ENCODE measurements around the gene HEXD.

HEXD gene

GRCh38 chr17:82457073-82457928 lies 39.2 kb downstream of the HEXD start:
- Histone ChIP-seq H3K4me3 (ENCODE audit: low read depth, low read length) (peak overlapping the region; percentile 92), H3K4me1 (ENCODE audit: control insufficient read depth, insufficient read depth, low read length) (peaks cover 5% of the 10 kb centered on the region), H3K36me3 (ENCODE audit: control insufficient read depth in 2 of 2, insufficient read depth in 1 of 2, low read length in 2 of 2) (peaks cover 15 to 25% of the 10 kb centered on the region in 2 experiments), H3K27ac (ENCODE audit: extremely low read depth, low read depth, low read length) (peak overlapping the region; percentile 95), H3K9me3 (ENCODE audit: control insufficient read depth, insufficient read depth, low read depth, low read length) (no peaks in the 10 kb centered on the region)
- ChIA-PET POLR2A (interaction anchor here (0.5 to 1.5 kb wide), 7 partner anchors 11 to 701 kb away, joined by 3 to 5 read pairs (median 4); partner anchors contain the start of gene FOXK2), CTCF (interaction anchor here (0.5 to 1.2 kb wide), 5 partner anchors 33 to 749 kb away, joined by 3 to 5 read pairs (median 3); no protein-coding TSS in a partner anchor)
- peak; percentile 35; the same call in 1 of the 2 replicates for TF ChIP-seq SCRT2 (tag by site-specific recombination; IDR thresholded peaks at IDR 0.05)
- no peak for TF ChIP-seq ZNF449 (tag by site-specific recombination; IDR thresholded peaks at IDR 0.05)

DNA sequence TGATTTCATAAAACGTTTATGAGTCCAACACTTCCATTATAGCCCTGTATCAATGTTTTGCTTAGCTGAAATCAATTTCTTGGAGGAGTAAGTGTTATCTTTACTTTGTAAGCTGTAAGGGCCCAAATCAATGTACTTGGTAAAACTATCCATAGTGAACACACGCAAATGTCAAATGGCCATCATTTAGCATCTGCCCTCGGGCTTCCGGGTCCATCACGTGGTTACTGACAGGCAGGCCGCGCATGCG lies 39.7 kb downstream of the HEXD start:
- ChIA-PET CTCF (interaction anchor here (0.5 to 1.2 kb wide), 2 partner anchors 33 to 88 kb away, joined by 3 to 5 read pairs; no protein-coding TSS in a partner anchor), POLR2A (interaction anchor here (0.5 to 1.5 kb wide), 4 partner anchors 11 to 131 kb away, joined by 3 to 5 read pairs (median 4); no protein-coding TSS in a partner anchor)
- peaks cover 15 to 31% of the 10 kb centered on the region in 2 experiments for H3K36me3 ChIP-seq (ENCODE audit: control insufficient read depth in 2 of 2, insufficient read depth in 1 of 2, low read length in 2 of 2)
- no peaks in the 10 kb centered on the region for H3K9me3 ChIP-seq (ENCODE audit: control insufficient read depth, insufficient read depth, low read depth, low read length)
- H3K4me1 ChIP-seq (ENCODE audit: control insufficient read depth, insufficient read depth, low read length) = peaks cover 5% of the 10 kb centered on the region
- TF ChIP-seq ZNF10 (tag by site-specific recombination; IDR thresholded peaks at IDR 0.05) (0 out of 2 replicates have a peak, but pooled peaks have one; percentile 9), KLF7 (tag by site-specific recombination; IDR thresholded peaks at IDR 0.05; ENCODE audit: borderline replicate concordance) (no peak), ZNF37A (tag by site-specific recombination; IDR thresholded peaks at IDR 0.05) (no peak), FEZF1 (tag by site-specific recombination; IDR thresholded peaks at IDR 0.05) (peak; percentile 61), ZNF501 (tag by site-specific recombination; IDR thresholded peaks at IDR 0.05) (0 out of 2 replicates have a peak, but pooled peaks have one; percentile 53)
- peak overlapping the region; percentile 95 for H3K27ac ChIP-seq (ENCODE audit: extremely low read depth, low read depth, low read length)
- peak overlapping the region; percentile 92 for H3K4me3 ChIP-seq (ENCODE audit: low read depth, low read length)

GRCh38 chr17:82458179-82458884 lies 40.2 kb downstream of the HEXD start, which contains the start of gene NARF:
Gene NARF, plus strand, starts transcription at chr17:82458741. Its CDS starts 63 bp downstream, at chr17:82458804.
- ChIA-PET CTCF (interaction anchor here (0.5 to 1.2 kb wide), 3 partner anchors 34 to 91 kb away, joined by 3 to 5 read pairs (median 3); no protein-coding TSS in a partner anchor), POLR2A (interaction anchor here (1.3 to 1.5 kb wide), 2 partner anchors 10 to 16 kb away, joined by 3 to 5 read pairs; no protein-coding TSS in a partner anchor)
- Histone ChIP-seq H3K4me3 (ENCODE audit: low read depth, low read length) (peak within 1 kb of the TSS; percentile 92), H3K4me1 (ENCODE audit: control insufficient read depth, insufficient read depth, low read length) (peaks cover 5% of the 10 kb centered on the region), H3K9me3 (ENCODE audit: control insufficient read depth, insufficient read depth, low read depth, low read length) (no peaks in the 10 kb centered on the region), H3K36me3 (ENCODE audit: control insufficient read depth in 2 of 2, insufficient read depth in 1 of 2, low read length in 2 of 2) (peaks cover 15 to 36% of the 10 kb centered on the region in 2 experiments), H3K27ac (ENCODE audit: extremely low read depth, low read depth, low read length) (peak within 1 kb of the TSS; percentile 95)
- TF ChIP-seq GLIS2 (tag by site-specific recombination; IDR thresholded peaks at IDR 0.05) (peak; percentile 99), ZNF169 (tag by site-specific recombination; IDR thresholded peaks at IDR 0.05) (no peak), ZNF513 (tag by site-specific recombination; IDR thresholded peaks at IDR 0.05) (no peak), ZNF239 (tag by site-specific recombination; IDR thresholded peaks at IDR 0.05) (no peak), ZNF692 (tag by site-specific recombination; IDR thresholded peaks at IDR 0.05) (no peak; the same call in none of the 2 replicates), YY1 (tag by site-specific recombination; IDR thresholded peaks at IDR 0.05) (peak; percentile 97), ZNF223 (tag by site-specific recombination; IDR thresholded peaks at IDR 0.05) (no peak), ZNF211 (tag by site-specific recombination; IDR thresholded peaks at IDR 0.05; ENCODE audit: low read depth) (no peak), ZNF518A (tag by site-specific recombination; conservative IDR thresholded peaks at IDR 0.05; ENCODE audit: low read depth) (no peak), ZNF433 (tag by site-specific recombination; IDR thresholded peaks at IDR 0.05; ENCODE audit: low read depth) (no peak), ZNF596 (tag by site-specific recombination; IDR thresholded peaks at IDR 0.05) (no peak), ZNF623 (tag by site-specific recombination; IDR thresholded peaks at IDR 0.05) (no peak)
